Heart left ventricle (tissue), 16 donors: ENCODE data around the gene AQP6. TPM values are rescaled to one million over a fixed set of nuclear protein-coding genes. Genes with fewer than 3 reads are reported as not detected.

ENCODE experiments used
- ATAC-seq, 4 donors: fragments of 200-7000 bp; cut with Tn5 transposase; one replicate each; pipeline ENCODE4 v1.9.1; 2020 to 2022; ENCODE audit warnings: moderate library complexity in 4 of 4, mild to moderate bottlenecking in 3 of 4, moderate number of reproducible peaks in 1 of 4
- DNase-seq, 5 donors: peaks; one replicate each; pipeline ENCODE4 v3.0.0-alpha.2; 2020
- H3K27ac ChIP-seq, 12 donors: fragments of 200-600 bp; sonication (generic) in 4 of 12; one replicate each; pipeline versions ENCODE4 v1.5.0 to v1.8.0; 2016 to 2022; ENCODE audit warnings: mild to moderate bottlenecking in 2 of 12
- H3K27me3 ChIP-seq, 9 donors: fragments of 200-600 bp; sonication (generic) in 2 of 9; one replicate each; pipeline versions ENCODE4 v1.5.1 to v1.8.0; 2016 to 2022; ENCODE audit warnings: mild to moderate bottlenecking in 3 of 9
- H3K36me3 ChIP-seq, 9 donors: fragments of 200-600 bp; sonication (generic) in 2 of 9; one replicate each; pipeline versions ENCODE4 v1.5.0 to v1.8.0; 2018 to 2022; ENCODE audit warnings: mild to moderate bottlenecking in 2 of 9
- H3K4me1 ChIP-seq, 12 donors: fragments of 200-600 bp; sonication (generic) in 4 of 12; one replicate each; pipeline versions ENCODE4 v1.5.0 to v1.8.0; 2016 to 2022; ENCODE audit warnings: mild to moderate bottlenecking in 3 of 12
- H3K4me3 ChIP-seq, 12 donors: fragments of 200-600 bp; sonication (generic) in 4 of 12; one replicate each; pipeline versions ENCODE4 v1.5.0 to v1.8.0; 2017 to 2022; ENCODE audit warnings: mild to moderate bottlenecking in 9 of 12, moderate library complexity in 4 of 12
- H3K9me3 ChIP-seq, 12 donors: fragments of 200-600 bp; sonication (generic) in 4 of 12; one replicate each; pipeline versions ENCODE4 v1.5.0 to v1.8.0; 2016 to 2022; ENCODE audit warnings: mild to moderate bottlenecking in 1 of 12
- CTCF ChIP-seq, 12 donors: fragments of 200-600 bp; sonication (generic) in 4 of 12; IDR thresholded peaks; one replicate each; pipeline versions ENCODE4 v1.5.0 to v1.8.0; 2018 to 2022; ENCODE audit warnings: antibody characterized with exemption in 12 of 12, mild to moderate bottlenecking in 5 of 12
- POLR2A ChIP-seq, 2 donors: fragments of 450-650 bp; IDR thresholded peaks; one replicate each; pipeline ENCODE4 v1.6.1; 2017; ENCODE audit warnings: antibody characterized with exemption in 2 of 2, mild to moderate bottlenecking in 2 of 2, moderate library complexity in 2 of 2
- WGBS, 4 donors: extraction: QIAGEN DNeasy Blood & Tissue Kit in 2 of 4; methylation state at CpG; one replicate each; pipeline versions ENCODE4 v1.1.5 to v1.1.7; 2013 to 2018; 5-methylcytosine and 5-hydroxymethylcytosine counted together
- intact Hi-C, 10 donors: fragments of 100-400 bp; cut with DNase I; formaldehyde crosslinking; loops; one replicate each; pipeline versions ENCODE4 v1.11.1 to v1.14.2; 2022
- polyA plus RNA-seq, 2 donors: library from polyadenylated mRNA; stranded (reverse); fragments of 200-250 nt; gene quantifications; one replicate each; pipeline ENCODE4 v1.2.3, GENCODE V29; 2013
- total RNA-seq, 9 donors: library from RNA; depleted of rRNA in 2 of 9; stranded (reverse); fragments of >200 nt in 2 of 9; fragmentation: NEBNext Ultra II Directional in 3 of 9; extraction: Animal tissue kit (Norgen Biotek cat#: 25700) in 3 of 9; gene quantifications; one replicate each; pipeline versions ENCODE4 v1.1.0 to v1.2.4, GENCODE V29; 2016 to 2023
- donor health status: ischemic (EF 13 %, LVEDD 7.1; RV severe dilation, severe dysfunction).
- donor health status: healthy with polysubstance abuse.
- donor health status: DM: no; HTN: yes; CAD: no.
- donor health status: DM: no; HTN: no; CAD: no.
- donor health status: ischemic (EF 25% LVEDD 6.9; RV normal size, moderate dysfunction).
- donor health status: ischemic (EF 25% LVEDD 5.7; RV mildly dilated, moderate dysfunction).
- donor health status: healthy.
- donor health status: DM: yes; HTN: yes; CAD: no.
- donor health status: ischemic (EF 35%, LVEDD 5.7; RV mildly dilated, moderate dysfunction).
- donor health status: nonischemic (EF 11% LVEDD 7.7; RV severe dilation, severe dysfunction).
- donor health status: DM: yes; HTN: yes; CAD: no.
- donor health status: PGD.
- donor health status: ischemic (EF 29% LVEDD 5.4; RV normal size, mild dysfunction).
- donor health status: nonischemic (EF 23%, LVEDD 6.1; RV moderate dilation, normal function).

The AQP6 gene
- total and polyA plus RNA-seq, 11 donors, result 0.04 TPM; not detected in 9

- intact Hi-C loops, result loop anchor here in 1 of 10 donors (10.0 kb wide), 1 partner anchor 162 kb away; no protein-coding TSS in a partner anchor
- no peaks in the 10 kb centered on the region for H3K36me3 ChIP-seq
- 90 to 95% (median 92%) methylated on average over 6 of the region's 6 CpGs for WGBS, 4 donors
- no peak for DNase-seq
- H3K4me3 ChIP-seq, result no peak overlapping the region
- no peak overlapping the region for H3K27ac ChIP-seq
- H3K27me3 ChIP-seq, result peaks cover 0 to 83% (median 23%) of the 10 kb centered on the region in 9 donors
- no peak for ATAC-seq
- H3K4me1 ChIP-seq, result peaks cover 0 to 29% (median 5%) of the 10 kb centered on the region in 12 donors
- no peaks in the 10 kb centered on the region for H3K9me3 ChIP-seq
- TF ChIP-seq POLR2A (IDR thresholded peaks at IDR 0.05), result no peak
- no peak for TF ChIP-seq CTCF (IDR thresholded peaks at IDR 0.05)
Observed at GRCh38 chr12:49956663-49957569, 15.8 kb upstream of the AQP6 start.

GRCh38 chr12:49957570-49957967 is 15.2 kb upstream of the AQP6 start:
- Histone ChIP-seq H3K36me3 (no peaks in the 10 kb centered on the region), H3K4me1 (peaks cover 0 to 24% (median 5%) of the 10 kb centered on the region in 12 donors), H3K9me3 (no peaks in the 10 kb centered on the region), H3K4me3 (no peak overlapping the region), H3K27me3 (peaks cover 0 to 88% (median 23%) of the 10 kb centered on the region in 9 donors), H3K27ac (no peak overlapping the region)
- DNase-seq, result no peak
- intact Hi-C loops, result loop anchor here in 1 of 10 donors (10.0 kb wide), 1 partner anchor 163 kb away; no protein-coding TSS in a partner anchor
- no peak for ATAC-seq
- TF ChIP-seq POLR2A (IDR thresholded peaks at IDR 0.05) (no peak), CTCF (IDR thresholded peaks at IDR 0.05) (no peak)

GRCh38 chr12:49959685-49960473 is 12.9 kb upstream of the AQP6 start:
- Histone ChIP-seq H3K36me3 (no peaks in the 10 kb centered on the region), H3K27ac (no peak overlapping the region), H3K4me1 (peaks cover 0 to 24% (median 5%) of the 10 kb centered on the region in 12 donors), H3K27me3 (peaks cover 0 to 91% (median 23%) of the 10 kb centered on the region in 9 donors), H3K4me3 (no peak overlapping the region), H3K9me3 (no peaks in the 10 kb centered on the region)
- ATAC-seq (no peak), DNase-seq (peak in 1 of 5 donors; percentile 21)
- TF ChIP-seq POLR2A (IDR thresholded peaks at IDR 0.05) (no peak), CTCF (IDR thresholded peaks at IDR 0.05) (no peak)
- intact Hi-C loops, result loop anchor here in 6 of 10 donors (5.0 to 10.0 kb wide), 5 partner anchors 93 to 225 kb away; no protein-coding TSS in a partner anchor
- WGBS, 4 donors, result 48 to 52% (median 50%) methylated on average over 11 of the region's 11 CpGs
